Effector memory CD8-positive, alpha-beta T cell (primary cell): ENCODE results near the gene DGCR2.

Experiments used
- ATAC-seq: fragments of 150-1000 bp; cut with Tn5 transposase; replicated peaks from 2 replicates; pipeline ENCODE4 v1.10.0; 2021; ENCODE audit warnings: mild to moderate bottlenecking, moderate library complexity
- DNase-seq, 3 experiments: peaks; one replicate each; pipeline ENCODE4 v3.0.0; 2021
- H3K27ac Mint-ChIP-seq, 2 donors: one replicate each; pipeline ENCODE4 v1.8.0; 2022; ENCODE audit warnings: mild to moderate bottlenecking in 2 of 2, mixed read lengths in 2 of 2, moderate library complexity in 2 of 2
- H3K27me3 Mint-ChIP-seq, 2 donors: one replicate each; pipeline ENCODE4 v1.8.0; 2022; ENCODE audit warnings: mixed read lengths in 2 of 2
- H3K36me3 Mint-ChIP-seq: one replicate; pipeline ENCODE4 v1.8.0; 2022; ENCODE audit warnings: mild to moderate bottlenecking, moderate library complexity, mixed read lengths; ENCODE audit not compliant: insufficient read depth
- H3K4me1 Mint-ChIP-seq, 2 donors: one replicate each; pipeline ENCODE4 v1.8.0; 2022; ENCODE audit warnings: low read depth in 2 of 2, mixed read lengths in 2 of 2
- H3K4me3 Mint-ChIP-seq, 2 donors: one replicate each; pipeline ENCODE4 v1.8.0; 2022; ENCODE audit warnings: mild to moderate bottlenecking in 2 of 2, mixed read lengths in 2 of 2, moderate library complexity in 2 of 2
- H3K9me3 Mint-ChIP-seq, 2 donors: one replicate each; pipeline ENCODE4 v1.8.0; 2022; ENCODE audit warnings: mixed read lengths in 2 of 2

DGCR2 gene

DNA sequence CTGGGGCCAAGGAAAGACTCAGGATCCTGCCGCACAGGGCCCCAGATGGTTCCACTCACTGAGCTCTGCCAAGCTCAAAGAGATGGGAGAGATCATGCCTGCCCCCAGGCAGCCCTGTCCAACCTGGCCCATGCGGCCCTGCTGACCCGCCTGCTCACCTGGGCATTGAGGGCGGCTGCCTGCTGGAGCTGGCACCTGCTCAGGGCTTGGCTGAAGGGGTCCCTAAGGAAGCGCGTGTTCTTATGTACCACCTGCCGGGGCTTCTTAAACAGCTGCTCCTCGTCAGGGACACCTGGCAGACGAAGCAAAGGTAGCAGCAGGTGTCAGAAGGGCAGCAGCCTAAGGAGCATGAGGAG, 16.8 kb upstream of the DGCR2 start:
- H3K36me3 Mint-ChIP-seq, result peaks cover 59% of the 10 kb centered on the region
- no peak for DNase-seq
- no peaks in the 10 kb centered on the region for H3K27me3 Mint-ChIP-seq
- H3K4me1 Mint-ChIP-seq, result peaks cover 6 to 12% of the 10 kb centered on the region in 2 donors
- no peak overlapping the region for H3K27ac Mint-ChIP-seq
- no peak for ATAC-seq
- H3K9me3 Mint-ChIP-seq, result no peaks in the 10 kb centered on the region
- H3K4me3 Mint-ChIP-seq, result no peak overlapping the region

DNA sequence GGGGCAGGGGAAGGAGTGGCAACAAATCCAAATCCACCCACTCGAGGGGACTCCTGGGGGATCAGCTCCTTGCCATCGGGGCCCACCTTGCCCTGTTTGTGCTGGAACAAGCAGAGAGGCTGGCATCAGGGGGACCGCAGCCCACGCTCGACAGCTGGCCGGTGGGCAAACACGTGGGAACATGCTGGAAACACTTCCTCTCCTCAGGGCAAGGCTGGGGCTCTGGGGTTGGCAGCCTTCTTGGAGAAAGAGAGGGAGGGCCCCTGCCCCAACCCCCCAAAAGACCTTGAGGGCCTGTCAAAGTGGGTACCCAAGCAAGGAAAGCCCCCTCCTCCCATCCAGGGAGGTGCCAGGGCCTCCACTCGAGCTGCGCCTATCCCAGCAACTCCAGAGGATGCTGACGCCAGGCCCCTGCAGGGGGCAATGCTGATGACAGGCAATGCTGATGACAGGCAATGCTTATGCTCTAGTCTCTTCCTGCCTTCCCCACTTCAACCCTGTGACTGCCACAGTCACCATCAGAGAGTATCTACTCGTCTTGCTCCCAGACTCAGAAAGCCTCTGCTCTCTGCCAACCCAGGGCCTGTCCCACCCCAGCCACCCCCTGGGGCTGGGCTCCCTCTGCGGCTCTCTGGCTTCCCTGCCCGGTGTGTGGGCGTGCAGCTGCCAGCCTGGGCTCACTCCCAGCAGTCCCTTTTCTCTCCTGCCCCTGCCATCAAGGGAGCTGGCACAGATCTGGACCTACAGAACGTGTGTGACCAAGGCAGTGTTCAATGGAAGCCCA, 16.2 kb upstream of the DGCR2 start:
- Mint-ChIP-seq H3K9me3 (no peaks in the 10 kb centered on the region), H3K36me3 (peaks cover 61% of the 10 kb centered on the region), H3K27ac (no peak overlapping the region), H3K4me1 (peaks cover 3 to 10% of the 10 kb centered on the region in 2 donors), H3K27me3 (no peaks in the 10 kb centered on the region), H3K4me3 (no peak overlapping the region)
- DNase-seq (no peak), ATAC-seq (no peak)

- H3K4me1 Mint-ChIP-seq, result peaks cover 1 to 10% of the 10 kb centered on the region in 2 donors
- ATAC-seq (no peak), DNase-seq (no peak)
- no peak overlapping the region for H3K4me3 Mint-ChIP-seq
- no peaks in the 10 kb centered on the region for H3K27me3 Mint-ChIP-seq
- H3K36me3 Mint-ChIP-seq, result peaks cover 69% of the 10 kb centered on the region
- no peaks in the 10 kb centered on the region for H3K9me3 Mint-ChIP-seq
- H3K27ac Mint-ChIP-seq, result peak overlapping the region in 1 of 2 donors; percentile 46
Measured at GRCh38 chr22:19137384-19138216, 15.4 kb upstream of the DGCR2 start.

GRCh38 chr22:19136915-19137314, 14.7 kb upstream of the DGCR2 start:
- no peak for ATAC-seq
- Mint-ChIP-seq H3K27ac (peak overlapping the region in 1 of 2 donors; percentile 46), H3K27me3 (no peaks in the 10 kb centered on the region), H3K36me3 (peaks cover 71% of the 10 kb centered on the region), H3K4me1 (peaks cover 0 to 6% of the 10 kb centered on the region in 2 donors), H3K9me3 (no peaks in the 10 kb centered on the region), H3K4me3 (no peak overlapping the region)
- no peak for DNase-seq

- no peak for ATAC-seq
- Mint-ChIP-seq H3K27ac (peak overlapping the region in 1 of 2 donors; percentile 82), H3K4me3 (no peak overlapping the region), H3K36me3 (peaks cover 60% of the 10 kb centered on the region), H3K27me3 (no peaks in the 10 kb centered on the region), H3K4me1 (peaks cover 0 to 6% of the 10 kb centered on the region in 2 donors), H3K9me3 (no peaks in the 10 kb centered on the region)
- DNase-seq, result no peak
Measured at GRCh38 chr22:19134874-19135273, 12.7 kb upstream of the DGCR2 start.

DNA sequence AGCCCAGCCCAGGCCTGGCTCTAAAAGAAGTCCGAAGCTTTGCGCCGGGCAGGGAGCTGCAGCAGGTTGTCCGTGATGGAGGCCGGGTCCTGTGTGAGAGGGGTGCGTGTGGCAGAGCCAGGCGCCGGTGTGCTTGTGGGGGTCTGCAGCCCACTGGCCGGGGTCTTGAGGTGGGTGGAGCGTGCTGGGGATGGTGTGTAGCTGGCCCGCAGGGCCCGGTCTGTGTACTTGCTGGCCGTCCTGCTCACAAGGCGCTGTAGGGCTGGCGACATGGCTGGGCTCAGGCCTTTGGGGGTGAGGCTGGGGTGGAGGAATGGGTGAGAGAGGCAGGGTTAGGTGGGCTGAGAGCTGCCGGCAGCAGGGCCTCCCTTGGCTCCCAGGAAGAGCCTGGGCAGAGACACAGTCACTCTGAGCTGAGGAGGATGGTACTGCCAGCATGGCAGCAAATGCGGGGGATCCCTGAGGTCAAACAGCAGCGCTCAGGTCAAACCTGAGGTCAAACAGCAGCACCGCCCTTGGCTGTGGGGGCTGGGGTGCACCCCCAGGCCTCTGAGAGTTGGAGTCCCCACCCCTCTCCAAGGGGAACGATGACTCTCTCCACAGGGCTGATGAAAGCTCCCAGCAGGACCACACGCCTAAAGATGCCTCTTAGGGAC, 12.1 kb upstream of the DGCR2 start:
- H3K4me1 Mint-ChIP-seq, result peaks cover 0 to 4% of the 10 kb centered on the region in 2 donors
- no peaks in the 10 kb centered on the region for H3K27me3 Mint-ChIP-seq
- H3K27ac Mint-ChIP-seq, result no peak overlapping the region
- peaks cover 55% of the 10 kb centered on the region for H3K36me3 Mint-ChIP-seq
- no peaks in the 10 kb centered on the region for H3K9me3 Mint-ChIP-seq
- DNase-seq, result no peak
- ATAC-seq, result no peak
- H3K4me3 Mint-ChIP-seq, result no peak overlapping the region

DNA sequence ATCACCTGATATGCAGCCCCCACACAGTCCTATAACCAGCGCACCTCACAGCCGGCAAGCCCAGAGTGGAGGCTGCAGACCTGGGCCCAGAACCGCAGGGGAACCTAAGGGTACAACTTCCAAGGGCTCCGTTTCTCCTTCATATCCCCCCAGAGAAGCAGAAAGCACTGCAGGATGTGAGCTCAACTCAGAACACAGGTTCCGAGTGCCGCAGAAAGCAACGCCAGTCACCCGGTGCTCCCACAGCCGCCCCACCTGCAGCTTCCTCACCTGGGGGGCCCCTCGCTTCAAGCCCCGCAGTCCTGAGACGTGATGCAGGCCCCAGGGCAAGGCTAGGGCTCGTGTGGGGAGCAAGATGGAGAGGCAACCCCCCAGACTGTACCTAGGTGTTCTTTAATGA, 11.3 kb upstream of the DGCR2 start:
- Mint-ChIP-seq H3K4me1 (peaks cover 0 to 4% of the 10 kb centered on the region in 2 donors), H3K9me3 (no peaks in the 10 kb centered on the region), H3K4me3 (no peak overlapping the region), H3K27me3 (no peaks in the 10 kb centered on the region), H3K36me3 (peaks cover 49% of the 10 kb centered on the region), H3K27ac (peak overlapping the region in 1 of 2 donors; percentile 29)
- no peak for ATAC-seq
- no peak for DNase-seq

GRCh38 chr22:19132693-19133400, 10.6 kb upstream of the DGCR2 start:
- H3K27ac Mint-ChIP-seq, result peak overlapping the region in 1 of 2 donors; percentile 29
- DNase-seq (no peak), ATAC-seq (no peak)
- H3K4me3 Mint-ChIP-seq, result peak overlapping the region in 1 of 2 donors; percentile 57
- H3K9me3 Mint-ChIP-seq, result no peaks in the 10 kb centered on the region
- peaks cover 49% of the 10 kb centered on the region for H3K36me3 Mint-ChIP-seq
- H3K4me1 Mint-ChIP-seq, result peaks cover 0 to 4% of the 10 kb centered on the region in 2 donors
- no peaks in the 10 kb centered on the region for H3K27me3 Mint-ChIP-seq

GRCh38 chr22:19132153-19132552, 9.9 kb upstream of the DGCR2 start:
- ATAC-seq (no peak), DNase-seq (no peak)
- no peaks in the 10 kb centered on the region for H3K27me3 Mint-ChIP-seq
- H3K27ac Mint-ChIP-seq, result no peak overlapping the region
- H3K4me3 Mint-ChIP-seq, result no peak overlapping the region
- H3K36me3 Mint-ChIP-seq, result peaks cover 51% of the 10 kb centered on the region
- H3K9me3 Mint-ChIP-seq, result no peaks in the 10 kb centered on the region
- peaks cover 0 to 4% of the 10 kb centered on the region in 2 donors for H3K4me1 Mint-ChIP-seq

DNA sequence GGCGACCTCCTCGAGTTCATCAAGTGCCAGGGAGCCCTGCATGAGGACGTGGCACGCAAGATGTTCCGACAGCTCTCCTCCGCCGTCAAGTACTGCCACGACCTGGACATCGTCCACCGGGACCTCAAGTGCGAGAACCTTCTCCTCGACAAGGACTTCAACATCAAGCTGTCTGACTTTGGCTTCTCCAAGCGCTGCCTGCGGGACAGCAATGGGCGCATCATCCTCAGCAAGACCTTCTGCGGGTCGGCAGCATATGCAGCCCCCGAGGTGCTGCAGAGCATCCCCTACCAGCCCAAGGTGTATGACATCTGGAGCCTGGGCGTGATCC, 9.4 kb upstream of the DGCR2 start:
- peaks cover 46% of the 10 kb centered on the region for H3K36me3 Mint-ChIP-seq
- ATAC-seq (no peak), DNase-seq (no peak)
- H3K27me3 Mint-ChIP-seq, result no peaks in the 10 kb centered on the region
- H3K4me1 Mint-ChIP-seq, result peaks cover 0 to 3% of the 10 kb centered on the region in 2 donors
- no peak overlapping the region for H3K4me3 Mint-ChIP-seq
- H3K9me3 Mint-ChIP-seq, result no peaks in the 10 kb centered on the region
- no peak overlapping the region for H3K27ac Mint-ChIP-seq

DNA sequence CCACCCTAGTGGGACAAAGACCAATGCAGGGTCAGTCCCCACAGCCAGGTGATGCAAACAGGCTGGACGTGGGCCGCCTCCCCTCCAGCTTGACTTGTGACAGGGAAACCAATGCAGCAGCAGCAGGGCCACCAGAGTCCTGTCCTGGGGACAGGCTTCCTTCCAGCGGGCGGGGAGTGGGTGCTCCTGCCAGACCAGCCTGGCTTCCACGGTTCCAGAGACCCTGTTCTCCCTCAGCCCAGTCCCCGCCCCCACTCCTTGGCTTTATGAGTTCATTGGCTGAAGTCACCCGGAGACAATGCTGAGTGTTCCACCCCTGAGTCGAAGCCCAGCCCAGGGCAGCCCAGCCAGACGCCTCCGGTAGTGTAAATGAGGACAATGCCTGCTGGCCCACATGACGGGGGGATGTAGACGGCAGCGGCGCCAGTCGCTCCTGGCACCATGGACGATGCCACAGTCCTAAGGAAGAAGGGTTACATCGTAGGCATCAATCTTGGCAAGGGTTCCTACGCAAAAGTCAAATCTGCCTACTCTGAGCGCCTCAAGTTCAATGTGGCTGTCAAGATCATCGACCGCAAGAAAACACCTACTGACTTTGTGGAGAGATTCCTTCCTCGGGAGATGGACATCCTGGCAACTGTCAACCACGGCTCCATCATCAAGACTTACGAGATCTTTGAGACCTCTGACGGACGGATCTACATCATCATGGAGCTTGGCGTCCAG, 8.9 kb upstream of the DGCR2 start, which contains the start of gene TSSK2:
TSSK2 (plus strand) TSS at position 350 of the 726 bp plus-strand sequence; CDS start at position 442, 92 bp downstream.
- H3K4me1 Mint-ChIP-seq, result no peaks in the 10 kb centered on the region
- DNase-seq, result no peak
- H3K36me3 Mint-ChIP-seq, result peaks cover 41% of the 10 kb centered on the region
- no peaks in the 10 kb centered on the region for H3K9me3 Mint-ChIP-seq
- no peak within 1 kb of the TSS for H3K4me3 Mint-ChIP-seq
- H3K27ac Mint-ChIP-seq, result no peak within 1 kb of the TSS
- no peak for ATAC-seq
- no peaks in the 10 kb centered on the region for H3K27me3 Mint-ChIP-seq

- peak overlapping the region in 1 of 2 donors; percentile 64 for H3K27ac Mint-ChIP-seq
- H3K27me3 Mint-ChIP-seq, result no peaks in the 10 kb centered on the region
- H3K9me3 Mint-ChIP-seq, result no peaks in the 10 kb centered on the region
- ATAC-seq (no peak), DNase-seq (no peak)
- no peak overlapping the region for H3K4me3 Mint-ChIP-seq
- H3K4me1 Mint-ChIP-seq, result no peaks in the 10 kb centered on the region
- peaks cover 31% of the 10 kb centered on the region for H3K36me3 Mint-ChIP-seq
Measured at GRCh38 chr22:19129871-19130270, 7.7 kb upstream of the DGCR2 start.
